HG03175 (cell line): ENCODE data around the gene PYM1.

ENCODE experiments used
- ATAC-seq: cut with Tn5 transposase; IDR thresholded peaks from one replicate; pipeline ENCODE4 v1.9.1; 2021; ENCODE audit warnings: mild to moderate bottlenecking, moderate library complexity; ENCODE audit not compliant: unreplicated experiment

The PYM1 gene

GRCh38 chr12:55927588-55928502, at the start of gene PYM1:
Gene PYM1, minus strand, starts transcription at chr12:55927894. Its CDS starts 133 bp downstream, at chr12:55927761.
- peak; percentile 36 for ATAC-seq

GRCh38 chr12:55974308-55974730, 46.6 kb upstream of the PYM1 start:
- peak; percentile 19 for ATAC-seq

- ATAC-seq = peak; percentile 95
These were observed 46.1 kb upstream of the PYM1 start, which contains the start of gene RAB5B for GRCh38 chr12:55973599-55974307. Gene RAB5B, plus strand, starts transcription at chr12:55974078. Its CDS starts 12,883 bp downstream, at chr12:55986961.

GRCh38 chr12:55972911-55973598, 45.4 kb upstream of the PYM1 start:
- ATAC-seq = no peak

GRCh38 chr12:55972456-55972855, 44.8 kb upstream of the PYM1 start:
- ATAC-seq = no peak

- no peak for ATAC-seq
These were observed 44.3 kb upstream of the PYM1 start for GRCh38 chr12:55972042-55972441.

- no peak for ATAC-seq
These were observed 43.1 kb upstream of the PYM1 start for GRCh38 chr12:55970775-55971174.

- ATAC-seq = no peak
These were observed 41.7 kb upstream of the PYM1 start for GRCh38 chr12:55969356-55969755.

GRCh38 chr12:55966408-55967281, 39.0 kb upstream of the PYM1 start, which contains the start of gene CDK2:
Gene CDK2, plus strand, starts transcription at chr12:55966830. Its CDS starts 179 bp downstream, at chr12:55967009.
- peak; percentile 97 for ATAC-seq

GRCh38 chr12:55965941-55966407, 38.3 kb upstream of the PYM1 start, which contains the start of gene PMEL:
Gene PMEL, minus strand, starts transcription at chr12:55966042. Its CDS starts 31 bp downstream, at chr12:55966011.
- ATAC-seq = no peak

GRCh38 chr12:55965240-55965639, 37.5 kb upstream of the PYM1 start:
- no peak for ATAC-seq

- ATAC-seq = no peak
These were observed 36.1 kb upstream of the PYM1 start for GRCh38 chr12:55963760-55964159.

- no peak for ATAC-seq
These were observed 29.6 kb upstream of the PYM1 start for GRCh38 chr12:55957106-55957859.

- no peak for ATAC-seq
These were observed 28.3 kb upstream of the PYM1 start for GRCh38 chr12:55955800-55956508.

- no peak for ATAC-seq
These were observed 27.6 kb upstream of the PYM1 start for GRCh38 chr12:55955344-55955743.

GRCh38 chr12:55946553-55946952, 18.9 kb upstream of the PYM1 start:
- no peak for ATAC-seq

- ATAC-seq = no peak
These were observed 15.0 kb upstream of the PYM1 start for GRCh38 chr12:55942577-55943136.

- ATAC-seq = no peak
These were observed 14.4 kb upstream of the PYM1 start for GRCh38 chr12:55942055-55942454.
